Measurements from ENCODE around the gene ELAVL2. TPM values are rescaled to one million over a fixed set of nuclear protein-coding genes. Genes with fewer than 3 reads are reported as not detected.
A peak's percentile ranks its signal among the peaks of the same experiment; 100 is the strongest.
"Not testable (repeated sequence)": the region's sequence is repeated elsewhere in the genome, so short reads cannot be mapped to it uniquely, and the experiment has no call there.

ELAVL2 gene
- total RNA-seq, 2 donors from 2014 or later: 0.47 to 1.3 TPM

- intact Hi-C loops (cut with DNase I, micrococcal nuclease): no loop called here
- no peak for DNase-seq
- no peak for ATAC-seq
Measured at GRCh38 chr9:23733495-23734078, 92.5 kb downstream of the ELAVL2 start.

- DNase-seq (no peak), ATAC-seq (peak; percentile 73)
- intact Hi-C loops (cut with DNase I, micrococcal nuclease): no loop called here
Measured at GRCh38 chr9:23731353-23731752, 94.7 kb downstream of the ELAVL2 start.

DNA sequence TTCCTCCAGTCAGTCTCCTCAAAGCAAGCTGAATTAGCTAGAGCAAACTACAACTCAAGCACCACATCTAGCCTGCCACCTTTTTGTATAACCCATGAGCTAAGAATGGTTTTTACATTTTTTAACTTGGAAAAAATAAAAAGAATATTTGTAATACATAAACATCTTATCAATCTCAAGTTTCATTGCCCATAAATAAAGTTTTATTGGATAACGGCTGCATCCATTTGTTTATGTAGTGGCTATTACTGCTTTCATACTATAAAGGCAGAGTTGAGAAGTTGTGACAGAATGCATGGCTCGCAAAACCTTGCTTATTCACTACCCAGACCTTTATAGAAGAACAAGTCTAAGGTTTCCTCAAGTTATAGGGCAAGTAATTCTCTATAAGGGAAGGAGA lies 95.7 kb downstream of the ELAVL2 start:
- intact Hi-C loops (cut with DNase I, micrococcal nuclease): no loop called here
- ATAC-seq (no peak), DNase-seq (no peak)

DNA sequence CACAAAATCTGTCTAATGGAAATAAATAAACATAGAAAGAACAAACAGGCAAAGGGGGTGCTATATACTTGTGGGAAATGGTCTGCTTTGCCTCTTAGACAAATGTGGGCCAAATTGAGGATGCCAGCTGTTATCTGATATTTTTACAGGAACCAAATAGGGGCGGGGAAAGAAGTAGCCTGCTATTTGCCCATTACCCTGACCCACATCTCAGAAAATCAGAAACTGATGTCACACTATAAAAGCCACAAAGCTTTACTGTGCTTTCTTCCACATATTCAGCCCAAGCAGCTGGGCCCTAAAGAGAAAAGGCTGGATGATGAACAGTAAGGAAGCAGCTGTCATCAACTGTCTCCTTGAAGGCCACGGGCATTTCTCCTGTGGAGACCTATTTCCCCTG lies 97.3 kb downstream of the ELAVL2 start:
- intact Hi-C loops (cut with DNase I, micrococcal nuclease): no loop called here
- no peak for ATAC-seq
- DNase-seq: no peak

DNA sequence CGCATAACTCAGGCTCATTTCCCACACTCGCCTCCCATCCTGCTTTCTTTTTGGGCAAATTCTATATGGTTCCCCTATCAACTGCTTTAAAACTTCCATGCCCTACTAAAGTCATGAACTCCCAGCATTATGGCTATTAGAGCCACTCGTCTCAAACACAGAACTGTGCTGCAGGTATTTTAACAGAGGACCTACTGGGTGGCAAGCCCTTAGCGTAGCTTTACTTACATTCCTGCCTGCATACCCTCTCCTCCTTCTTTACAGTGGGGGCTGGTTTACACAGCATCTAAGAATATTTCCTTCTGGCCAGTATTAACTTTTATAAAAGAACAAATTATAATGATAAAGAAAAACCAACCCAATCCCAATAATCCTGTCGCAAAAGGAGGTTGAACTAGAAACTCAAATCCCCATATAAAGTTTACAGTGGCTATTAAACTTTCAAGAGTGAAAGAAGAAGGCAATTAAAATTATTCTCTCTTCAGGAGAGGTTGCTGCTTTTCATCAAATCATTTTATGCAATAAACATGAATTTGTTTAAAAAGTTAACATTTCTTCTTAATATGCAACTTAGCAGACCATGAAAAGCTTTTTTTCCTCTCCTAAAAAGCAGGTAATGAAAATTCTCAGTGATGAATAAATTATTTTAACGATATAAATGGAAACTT lies 100.6 kb downstream of the ELAVL2 start:
- DNase-seq (no peak), ATAC-seq (no peak)
- intact Hi-C loops (cut with DNase I, micrococcal nuclease): no loop called here

DNA sequence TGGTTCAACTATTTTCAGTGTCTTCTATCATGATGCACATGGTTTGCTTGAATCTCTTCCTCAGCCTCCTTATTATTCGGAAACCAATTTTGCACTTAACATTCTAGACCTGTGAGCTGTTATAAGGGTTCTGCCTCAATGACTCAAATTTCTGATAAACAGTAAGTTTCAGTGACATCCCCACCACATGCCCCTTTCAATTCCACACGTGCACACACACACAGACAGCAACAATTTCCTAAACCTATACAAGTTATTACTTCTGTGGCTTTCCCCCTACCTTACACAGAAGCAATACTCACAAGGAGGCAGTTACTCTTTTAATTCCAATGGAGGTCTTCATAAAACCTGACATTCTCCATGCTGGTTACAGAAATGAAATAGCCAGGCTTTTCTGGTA lies 102.4 kb downstream of the ELAVL2 start:
- intact Hi-C loops (cut with DNase I, micrococcal nuclease): no loop called here

GRCh38 chr9:23723048-23723447 lies 103.0 kb downstream of the ELAVL2 start:
- DNase-seq; intact Hi-C loops (cut with DNase I, micrococcal nuclease); ATAC-seq: not testable (repeated sequence)

More for the DNA sequence above, 102.4 kb downstream of the ELAVL2 start:
- no peak for DNase-seq
- ATAC-seq: no peak

DNA sequence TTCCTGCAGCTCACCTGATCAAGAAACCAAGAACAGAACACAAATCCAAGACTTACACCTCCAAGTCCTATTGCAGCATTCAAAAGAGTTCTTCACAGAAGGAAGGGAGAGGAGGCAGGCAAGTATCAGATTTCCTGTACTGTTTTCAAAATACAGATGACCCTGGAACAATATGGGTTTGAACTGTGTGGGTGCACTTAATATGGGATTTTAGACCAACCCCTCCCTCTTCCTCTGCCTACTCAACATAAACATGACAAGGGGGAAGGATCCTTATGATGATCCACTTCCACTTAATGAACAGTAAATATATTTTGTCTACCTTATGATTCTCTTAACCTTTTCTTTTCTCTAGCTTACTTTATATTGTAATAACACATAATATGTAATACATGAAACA lies 104.6 kb downstream of the ELAVL2 start:
- no peak for ATAC-seq
- intact Hi-C loops (cut with DNase I, micrococcal nuclease): no loop called here

DNA sequence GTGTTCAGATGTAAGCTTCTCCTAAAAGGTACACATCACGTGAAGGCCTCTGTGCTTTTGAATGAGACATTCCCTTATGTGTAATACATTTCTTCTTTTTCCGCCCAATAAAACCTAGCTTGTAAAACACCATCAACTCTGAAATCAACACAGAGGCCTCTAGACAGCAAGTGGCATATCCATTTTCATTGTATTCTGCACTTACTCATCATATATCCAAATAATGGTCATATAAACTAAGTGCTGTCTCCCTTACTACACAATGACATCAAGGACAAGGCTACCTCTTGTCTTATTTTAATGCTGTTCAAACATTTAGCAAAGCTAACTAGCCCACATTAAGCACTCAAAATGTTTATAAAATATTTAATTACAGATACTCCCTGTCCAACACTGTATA lies 108.5 kb downstream of the ELAVL2 start:
- intact Hi-C loops (cut with DNase I, micrococcal nuclease): no loop called here
- ATAC-seq (peak; percentile 34), DNase-seq (no peak)

More for the DNA sequence above, 104.6 kb downstream of the ELAVL2 start:
- no peak for DNase-seq

DNA sequence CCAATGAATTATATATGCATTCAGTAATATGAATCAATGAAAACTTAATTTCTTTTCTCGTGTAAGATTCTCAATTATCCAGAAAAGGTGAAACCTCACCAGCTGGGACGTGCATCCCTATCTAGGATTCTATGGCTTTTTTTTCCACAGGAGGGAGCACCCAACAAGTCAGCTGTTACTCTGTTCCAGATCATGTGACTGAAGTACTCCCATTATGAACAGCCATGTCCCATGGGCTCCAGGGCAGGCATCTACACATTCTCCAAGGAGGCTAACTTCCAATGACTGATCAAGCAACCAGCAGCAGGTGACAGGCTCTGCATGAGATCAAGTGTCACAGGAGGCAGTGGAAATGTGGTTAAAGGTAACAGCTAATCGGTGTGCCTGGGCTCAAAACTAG lies 118.8 kb downstream of the ELAVL2 start:
- DNase-seq (no peak), ATAC-seq (no peak)
- intact Hi-C loops (cut with DNase I, micrococcal nuclease): no loop called here

DNA sequence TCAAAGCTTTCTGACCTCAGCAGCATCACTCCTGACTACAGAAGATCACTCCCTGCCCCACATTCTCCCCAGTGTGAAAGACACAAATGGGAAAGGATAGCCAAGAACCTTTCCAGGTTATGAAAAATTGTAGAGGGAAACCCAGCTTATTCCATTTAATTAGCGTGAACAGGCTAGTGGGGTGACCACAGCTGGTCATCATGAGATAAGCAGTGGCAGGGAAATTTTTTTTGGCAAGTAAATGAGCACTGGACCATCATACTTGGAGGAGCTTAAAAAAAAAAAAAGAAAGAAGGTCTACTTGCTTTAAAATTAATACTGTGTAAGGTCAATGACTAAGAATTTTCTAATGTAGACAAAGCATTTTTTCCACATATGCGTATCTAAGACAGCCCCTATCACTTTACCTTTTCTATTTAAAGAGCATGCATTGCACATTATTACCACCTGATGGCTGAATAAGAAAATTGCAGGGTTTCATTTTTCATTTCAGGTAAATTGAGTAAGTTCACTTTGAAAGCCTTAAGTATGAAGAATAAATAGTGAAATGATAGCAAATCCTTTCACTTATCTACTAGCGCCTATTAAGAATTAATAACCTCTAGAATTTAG lies 123.6 kb downstream of the ELAVL2 start:
- ATAC-seq (no peak), DNase-seq (no peak)
- intact Hi-C loops (cut with DNase I, micrococcal nuclease): no loop called here

GRCh38 chr9:23701291-23701690 lies 124.7 kb downstream of the ELAVL2 start:
- DNase-seq (no peak), ATAC-seq (no peak)
- intact Hi-C loops (cut with DNase I, micrococcal nuclease): no loop called here

DNA sequence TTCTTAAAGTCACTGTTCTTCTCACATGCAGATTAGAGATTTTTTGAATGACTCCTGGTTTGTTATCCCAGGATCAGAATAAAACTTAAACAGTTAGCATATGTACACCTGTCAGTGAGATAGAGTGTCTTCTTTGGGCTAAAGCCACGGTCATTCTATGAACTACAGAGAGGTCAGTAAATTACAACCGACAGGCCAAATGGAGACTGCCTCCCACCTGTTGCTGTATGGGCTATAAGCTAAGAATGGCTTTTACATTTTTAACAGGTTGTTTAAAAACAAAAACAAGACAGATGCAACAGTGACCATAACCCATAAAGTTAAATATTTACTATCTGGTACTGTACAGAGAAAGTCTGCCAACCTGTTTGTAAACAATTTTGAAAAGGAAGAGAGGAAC lies 125.7 kb downstream of the ELAVL2 start:
- no peak for DNase-seq
- no peak for ATAC-seq
- intact Hi-C loops (cut with DNase I, micrococcal nuclease): no loop called here

- intact Hi-C loops (cut with DNase I, micrococcal nuclease): loop anchor here in 1 of 2 donors (10.0 kb wide), 1 partner anchor 63 kb away; no protein-coding TSS in a partner anchor
- DNase-seq (no peak), ATAC-seq (no peak)
Measured at GRCh38 chr9:23698161-23698560, 127.9 kb downstream of the ELAVL2 start.

DNA sequence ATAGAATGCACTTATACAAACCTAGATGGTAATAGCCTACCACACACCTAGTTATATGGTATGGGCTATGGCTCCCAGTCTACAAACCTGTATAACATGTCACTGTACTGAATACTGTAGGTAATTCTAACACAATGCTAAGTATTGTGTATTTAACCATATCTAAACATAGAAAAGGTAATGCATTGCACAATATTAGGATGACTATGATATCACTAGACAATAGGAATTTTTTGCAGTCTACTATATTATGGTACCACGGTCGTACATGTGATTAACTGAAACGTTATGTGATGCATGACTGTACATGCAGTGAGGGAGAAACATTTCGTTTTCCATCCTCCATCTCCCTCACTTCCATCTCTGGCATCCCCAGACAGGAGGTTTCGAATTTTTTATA lies 130.5 kb downstream of the ELAVL2 start:
- ATAC-seq (no peak), DNase-seq (no peak)
- intact Hi-C loops (cut with DNase I, micrococcal nuclease): loop anchor here in 1 of 2 donors (10.0 kb wide), 1 partner anchor 61 kb away; no protein-coding TSS in a partner anchor

GRCh38 chr9:23693374-23693773 lies 132.7 kb downstream of the ELAVL2 start:
- ATAC-seq: no peak
- intact Hi-C loops (cut with DNase I, micrococcal nuclease): loop anchor here in 1 of 2 donors (10.0 kb wide), 1 partner anchor 59 kb away; no protein-coding TSS in a partner anchor
- DNase-seq: no peak

- ATAC-seq: no peak
- intact Hi-C loops (cut with DNase I, micrococcal nuclease): no loop called here
- DNase-seq: no peak
Measured at GRCh38 chr9:23686896-23687295, 139.1 kb downstream of the ELAVL2 start.

- DNase-seq (no peak), ATAC-seq (peak; percentile 48)
- intact Hi-C loops (cut with DNase I, micrococcal nuclease): no loop called here
Measured at GRCh38 chr9:23686257-23686656, 139.8 kb downstream of the ELAVL2 start.

- intact Hi-C loops (cut with DNase I, micrococcal nuclease): no loop called here
- DNase-seq (no peak), ATAC-seq (no peak)
Measured at GRCh38 chr9:23683611-23684061, 142.4 kb downstream of the ELAVL2 start.

GRCh38 chr9:23682891-23683431 lies 143.1 kb downstream of the ELAVL2 start:
- DNase-seq (no peak), ATAC-seq (no peak)

More at GRCh38 chr9:23682891-23683431, 143.1 kb downstream of the ELAVL2 start:
- intact Hi-C loops (cut with DNase I, micrococcal nuclease): no loop called here
